ENCODE measurements around the gene NOCT.

DNA sequence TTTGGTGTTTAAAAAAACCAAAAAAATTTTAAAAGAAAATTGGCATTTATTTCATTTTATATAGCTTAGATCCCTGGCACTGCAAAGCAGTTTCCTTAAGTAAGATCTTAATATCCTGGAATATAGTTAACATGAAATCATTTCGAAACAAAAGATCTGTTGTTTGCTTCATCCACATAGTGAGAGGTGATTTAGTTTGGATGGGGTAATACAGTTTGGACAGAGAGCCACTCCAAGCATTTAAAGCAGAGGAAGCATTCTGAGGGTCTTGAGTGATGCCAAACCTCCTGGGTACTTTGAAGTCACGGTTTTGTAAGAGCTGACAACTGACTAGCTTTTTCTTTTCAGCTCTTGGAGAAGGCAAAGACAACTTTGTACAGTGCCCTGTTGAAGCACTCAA is 28.7 kb downstream of the NOCT start:
- TF ChIP-seq, protein P1, sequence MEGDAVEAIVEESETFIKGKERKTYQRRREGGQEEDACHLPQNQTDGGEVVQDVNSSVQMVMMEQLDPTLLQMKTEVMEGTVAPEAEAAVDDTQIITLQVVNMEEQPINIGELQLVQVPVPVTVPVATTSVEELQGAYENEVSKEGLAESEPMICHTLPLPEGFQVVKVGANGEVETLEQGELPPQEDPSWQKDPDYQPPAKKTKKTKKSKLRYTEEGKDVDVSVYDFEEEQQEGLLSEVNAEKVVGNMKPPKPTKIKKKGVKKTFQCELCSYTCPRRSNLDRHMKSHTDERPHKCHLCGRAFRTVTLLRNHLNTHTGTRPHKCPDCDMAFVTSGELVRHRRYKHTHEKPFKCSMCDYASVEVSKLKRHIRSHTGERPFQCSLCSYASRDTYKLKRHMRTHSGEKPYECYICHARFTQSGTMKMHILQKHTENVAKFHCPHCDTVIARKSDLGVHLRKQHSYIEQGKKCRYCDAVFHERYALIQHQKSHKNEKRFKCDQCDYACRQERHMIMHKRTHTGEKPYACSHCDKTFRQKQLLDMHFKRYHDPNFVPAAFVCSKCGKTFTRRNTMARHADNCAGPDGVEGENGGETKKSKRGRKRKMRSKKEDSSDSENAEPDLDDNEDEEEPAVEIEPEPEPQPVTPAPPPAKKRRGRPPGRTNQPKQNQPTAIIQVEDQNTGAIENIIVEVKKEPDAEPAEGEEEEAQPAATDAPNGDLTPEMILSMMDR (IDR thresholded peaks at IDR 0.05; ENCODE audit: poor library complexity, severe bottlenecking), result no peak
- TF ChIP-seq TAF1 (IDR thresholded peaks at IDR 0.05; ENCODE audit: low read depth) (no peak), POLR2AphosphoS5 (IDR thresholded peaks at IDR 0.05) (no peak)
